K562 (cell line): Measurements from ENCODE around the gene RHOBTB3. TPM values are rescaled to one million over a fixed set of nuclear protein-coding genes. Genes with fewer than 3 reads are reported as not detected.

Source experiments
- DNMT1 ChIP-seq: fragments of 450-650 bp; IDR thresholded peaks from 2 replicates; pipeline ENCODE4 v1.6.1; 2016; ENCODE audit warnings: antibody characterized with exemption, mild to moderate bottlenecking
- RREB1 ChIP-seq: fragments of 250-450 bp; sonication (Bioruptor Pico); IDR thresholded peaks from 2 replicates; pipeline ENCODE4 v1.4.0; 2020
- TCF3 ChIP-seq: sonication (generic); formaldehyde crosslinking; IDR thresholded peaks from 2 replicates; pipeline ENCODE4 v1.4.0; 2020; ENCODE audit warnings: mild to moderate bottlenecking, missing genetic modification reagents
- TEAD1 ChIP-seq, 2 experiments: fragments of 450-650 bp in 1 of 2; sonication (generic) in 1 of 2; formaldehyde crosslinking; IDR thresholded peaks; 2 replicates each; pipeline versions ENCODE4 v1.4.0 to v1.8.0; 2020 to 2022; ENCODE audit warnings: mild to moderate bottlenecking in 2 of 2, missing genetic modification reagents in 1 of 2
- TEAD2 ChIP-seq: fragments of 450-650 bp; IDR thresholded peaks from 2 replicates; pipeline ENCODE4 v1.6.1; 2016; ENCODE audit warnings: missing genetic modification characterization, control low read depth, missing compliant biosample characterization
- USF2 ChIP-seq: sonication (generic); formaldehyde crosslinking; IDR thresholded peaks from 2 replicates; pipeline ENCODE4 v1.5.0; 2020; ENCODE audit warnings: missing genetic modification reagents
- ZNF589 ChIP-seq: fragments of 200-800 bp; sonication (Bioruptor generic); IDR thresholded peaks from 2 replicates; pipeline ENCODE4 v1.6.1; 2016; ENCODE audit warnings: low read depth, missing genetic modification characterization, missing compliant biosample characterization
- polyA plus RNA-seq, 8 experiments: library from polyadenylated mRNA; depleted of rRNA in 4 of 8; stranded (reverse) in 5 of 8; unstranded in 3 of 8; fragments of >200 nt; fragmentation: Nextera tagmentation in 2 of 8; fragmentation: Illumina TruSeq in 1 of 8; extraction: Ambion mirVana in 2 of 8; extraction: Trizol in 1 of 8; gene quantifications; 2 replicates each; pipeline versions ENCODE4 v1.2.1 to v1.2.3, GENCODE V29; 2011 to 2014; ENCODE audit warnings: inconsistent platforms in 1 of 8, missing spikeins in 1 of 8
- total RNA-seq, 7 experiments: library from RNA; depleted of rRNA in 6 of 7; stranded (reverse); fragments of >200 nt in 6 of 7; fragmentation: Illumina TruSeq in 2 of 7; extraction: Trizol in 2 of 7; gene quantifications; 2 replicates each; pipeline versions ENCODE4 v1.2.1 to v1.2.3, GENCODE V29; 2011 to 2021; ENCODE audit warnings: low replicate concordance in 1 of 7

RHOBTB3 gene
- total and polyA plus RNA-seq, 9 of the 15 experiments (the other 6 are each of a cell fraction or from before 2014, with no cell fraction given): 39.7 to 143 (median 115) TPM

GRCh38 chr5:95812074-95812471 lies 80.9 kb downstream of the RHOBTB3 start (continued):
- TF ChIP-seq RREB1 (CRISPR knock-in tag): no peak
- no peak for TF ChIP-seq USF2 (CRISPR knock-in tag)
- TF ChIP-seq TCF3: no peak
- TF ChIP-seq TEAD1 (CRISPR knock-in tag; IDR thresholded peaks at IDR 0.05): no peak
- TF ChIP-seq TEAD2: no peak
- no peak for TF ChIP-seq ZNF589 (CRISPR knock-in tag)
- TF ChIP-seq DNMT1: no peak
